KMS-11 (cell line): ENCODE data around the gene ANGPTL3.

Source experiments
- H2AFZ ChIP-seq: fragments of 200-600 bp; sonication (generic); 2 replicates; pipeline ENCODE4 v1.6.1; 2016; ENCODE audit warnings: antibody characterized with exemption, mixed run types, low read depth
- H3K27ac ChIP-seq: fragments of 200-600 bp; sonication (generic); 2 replicates; pipeline ENCODE4 v1.6.1; 2016; ENCODE audit warnings: mild to moderate bottlenecking, mixed run types
- H3K27me3 ChIP-seq: fragments of 200-600 bp; sonication (generic); 2 replicates; pipeline ENCODE4 v1.6.1; 2017; ENCODE audit warnings: mild to moderate bottlenecking, low read depth, mixed run types, moderate library complexity; ENCODE audit not compliant: insufficient read depth
- H3K36me3 ChIP-seq: fragments of 200-600 bp; sonication (generic); 2 replicates; pipeline ENCODE4 v1.6.1; 2017; ENCODE audit warnings: mild to moderate bottlenecking, mixed run types; ENCODE audit not compliant: insufficient read depth
- H3K4me1 ChIP-seq: fragments of 200-600 bp; sonication (generic); 2 replicates; pipeline ENCODE4 v1.6.1; 2016; ENCODE audit warnings: mild to moderate bottlenecking, low read depth, mixed run types; ENCODE audit not compliant: poor library complexity, severe bottlenecking
- H3K4me2 ChIP-seq: fragments of 200-600 bp; sonication (generic); 2 replicates; pipeline ENCODE4 v1.7.0; 2016; ENCODE audit warnings: mild to moderate bottlenecking, mixed run types
- H3K4me3 ChIP-seq: fragments of 200-600 bp; sonication (generic); IDR thresholded peaks from 2 replicates; pipeline ENCODE4 v1.6.1; 2017; ENCODE audit warnings: low read depth, low read length, mixed read lengths; ENCODE audit not compliant: insufficient read depth
- H3K79me2 ChIP-seq: fragments of 200-600 bp; sonication (generic); 2 replicates; pipeline ENCODE4 v1.6.1; 2016; ENCODE audit warnings: low read depth, mixed run types; ENCODE audit not compliant: insufficient read depth
- H3K9ac ChIP-seq: fragments of 200-600 bp; sonication (generic); 2 replicates; pipeline ENCODE4 v1.6.1; 2016; ENCODE audit warnings: mild to moderate bottlenecking, mixed run types
- H4K20me1 ChIP-seq: fragments of 200-600 bp; sonication (generic); 2 replicates; pipeline ENCODE4 v1.6.1; 2016; ENCODE audit warnings: mild to moderate bottlenecking, mixed run types; ENCODE audit not compliant: insufficient read depth
- TF ChIP-seq, protein P1 (sequence below): fragments of 200-600 bp; sonication (generic); conservative IDR thresholded peaks from 2 replicates; pipeline ENCODE4 v1.6.1; 2017; ENCODE audit warnings: low read depth, mild to moderate bottlenecking, antibody characterized with exemption, low read length, moderate library complexity, mixed read lengths

Gene ANGPTL3

DNA sequence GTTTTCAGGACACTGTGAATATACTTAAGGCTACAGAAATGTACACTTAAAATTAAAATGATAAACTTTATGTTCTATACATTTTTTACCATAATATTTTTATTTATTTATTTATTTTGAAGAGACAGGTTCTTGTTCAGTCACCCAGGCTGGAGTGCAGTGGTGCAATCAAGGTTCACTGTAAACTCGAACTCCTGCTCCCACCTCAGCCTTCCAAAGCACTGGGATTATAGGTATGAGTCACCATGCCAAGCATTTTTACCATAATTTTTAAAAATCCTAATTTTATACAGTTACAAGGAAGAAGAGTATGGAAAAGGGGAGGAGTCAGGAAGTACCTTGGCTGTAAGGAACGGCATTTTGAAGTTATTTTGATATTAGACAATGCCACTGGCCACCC, 23.6 kb upstream of the ANGPTL3 start:
- Histone ChIP-seq H3K27ac (no peak overlapping the region), H3K36me3 (no peaks in the 10 kb centered on the region), H3K9ac (no peak overlapping the region), H3K79me2 (no peaks in the 10 kb centered on the region), H3K4me1 (no peaks in the 10 kb centered on the region), H3K4me2 (no peak overlapping the region), H3K27me3 (no peaks in the 10 kb centered on the region), H2AFZ (no peak overlapping the region), H3K4me3 (no peak overlapping the region), H4K20me1 (no peaks in the 10 kb centered on the region)
- TF ChIP-seq, protein P1, sequence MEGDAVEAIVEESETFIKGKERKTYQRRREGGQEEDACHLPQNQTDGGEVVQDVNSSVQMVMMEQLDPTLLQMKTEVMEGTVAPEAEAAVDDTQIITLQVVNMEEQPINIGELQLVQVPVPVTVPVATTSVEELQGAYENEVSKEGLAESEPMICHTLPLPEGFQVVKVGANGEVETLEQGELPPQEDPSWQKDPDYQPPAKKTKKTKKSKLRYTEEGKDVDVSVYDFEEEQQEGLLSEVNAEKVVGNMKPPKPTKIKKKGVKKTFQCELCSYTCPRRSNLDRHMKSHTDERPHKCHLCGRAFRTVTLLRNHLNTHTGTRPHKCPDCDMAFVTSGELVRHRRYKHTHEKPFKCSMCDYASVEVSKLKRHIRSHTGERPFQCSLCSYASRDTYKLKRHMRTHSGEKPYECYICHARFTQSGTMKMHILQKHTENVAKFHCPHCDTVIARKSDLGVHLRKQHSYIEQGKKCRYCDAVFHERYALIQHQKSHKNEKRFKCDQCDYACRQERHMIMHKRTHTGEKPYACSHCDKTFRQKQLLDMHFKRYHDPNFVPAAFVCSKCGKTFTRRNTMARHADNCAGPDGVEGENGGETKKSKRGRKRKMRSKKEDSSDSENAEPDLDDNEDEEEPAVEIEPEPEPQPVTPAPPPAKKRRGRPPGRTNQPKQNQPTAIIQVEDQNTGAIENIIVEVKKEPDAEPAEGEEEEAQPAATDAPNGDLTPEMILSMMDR = no peak

DNA sequence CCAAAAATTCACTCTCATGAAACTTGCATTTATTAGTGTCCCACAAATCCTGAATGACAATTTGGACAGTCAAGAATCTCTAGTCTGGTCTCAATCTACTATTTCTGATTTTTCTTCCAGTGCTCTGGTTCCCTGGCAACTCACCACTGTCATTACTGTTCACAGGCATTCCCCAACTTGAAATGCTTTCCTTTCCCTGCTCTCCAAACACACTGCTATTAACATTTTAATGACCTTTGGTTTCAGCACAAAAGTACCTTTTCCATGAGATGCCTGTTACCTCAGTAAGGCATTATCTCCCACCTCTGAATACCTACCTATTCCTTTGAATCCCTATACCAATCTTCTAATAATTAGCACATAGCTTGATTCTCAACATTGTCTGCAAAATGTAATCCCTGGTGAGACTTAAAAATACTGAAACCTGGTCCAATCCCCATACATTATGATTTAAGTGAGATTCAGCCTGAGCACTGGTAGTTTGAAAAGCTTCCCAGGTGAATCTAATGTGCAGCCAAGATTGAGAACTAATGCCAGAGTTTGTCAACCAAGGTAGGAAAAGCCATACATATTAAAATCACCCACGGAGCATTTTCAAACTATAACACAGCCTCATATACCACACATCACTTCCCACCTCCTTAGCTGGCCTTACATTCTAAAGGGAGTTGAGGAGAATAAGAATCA, 11.7 kb upstream of the ANGPTL3 start:
- Histone ChIP-seq H3K27me3 (no peaks in the 10 kb centered on the region), H3K9ac (no peak overlapping the region), H3K4me1 (no peaks in the 10 kb centered on the region), H3K79me2 (no peaks in the 10 kb centered on the region), H3K4me2 (no peak overlapping the region), H2AFZ (no peak overlapping the region), H3K36me3 (no peaks in the 10 kb centered on the region), H4K20me1 (no peaks in the 10 kb centered on the region), H3K4me3 (no peak overlapping the region), H3K27ac (no peak overlapping the region)
- TF ChIP-seq, protein P1 = no peak

DNA sequence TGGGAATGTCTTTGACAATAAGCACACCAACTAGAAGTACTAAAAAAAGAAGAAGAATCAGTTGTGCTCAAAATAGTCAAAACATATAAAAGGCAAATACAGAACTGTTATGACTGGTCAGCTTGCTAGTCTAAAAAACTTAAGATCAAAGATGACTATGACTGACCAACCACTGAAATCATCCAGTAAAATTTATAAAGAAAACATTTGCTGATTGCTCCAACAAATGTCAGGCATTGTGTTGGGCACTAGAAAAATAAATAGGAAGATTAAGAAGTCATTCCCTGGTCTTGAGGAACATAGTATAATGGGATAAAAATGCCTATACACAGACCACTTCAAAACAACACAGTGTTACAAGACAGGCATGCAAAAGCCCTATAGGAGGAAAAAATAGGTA, 9.3 kb upstream of the ANGPTL3 start:
- Histone ChIP-seq H2AFZ (no peak overlapping the region), H3K79me2 (no peaks in the 10 kb centered on the region), H3K36me3 (no peaks in the 10 kb centered on the region), H3K4me1 (no peaks in the 10 kb centered on the region), H3K4me2 (no peak overlapping the region), H3K27me3 (no peaks in the 10 kb centered on the region), H3K4me3 (no peak overlapping the region), H4K20me1 (no peaks in the 10 kb centered on the region), H3K9ac (no peak overlapping the region), H3K27ac (no peak overlapping the region)
- TF ChIP-seq, protein P1 = no peak

DNA sequence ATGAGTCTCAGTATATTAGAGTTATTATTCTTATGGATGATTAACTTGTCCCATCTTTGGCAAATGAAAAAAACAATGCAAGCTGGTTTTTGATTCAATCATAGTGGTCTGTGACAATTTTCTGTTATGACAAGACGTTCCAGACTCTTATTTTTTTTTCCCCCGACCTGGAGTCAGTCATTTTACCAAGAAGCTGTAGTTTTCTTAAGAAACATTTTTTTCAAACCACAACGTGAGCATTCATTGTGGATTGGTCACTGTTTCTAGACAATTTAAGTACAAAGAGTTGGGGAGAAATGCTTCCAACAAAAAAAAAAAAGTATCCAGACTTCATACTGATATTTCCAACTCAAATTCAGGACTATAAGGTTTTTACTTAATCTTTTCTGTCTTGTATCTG, 8.0 kb upstream of the ANGPTL3 start:
- H3K9ac ChIP-seq = no peak overlapping the region
- no peaks in the 10 kb centered on the region for H3K79me2 ChIP-seq
- H3K27ac ChIP-seq = no peak overlapping the region
- no peaks in the 10 kb centered on the region for H3K27me3 ChIP-seq
- H3K4me3 ChIP-seq = no peak overlapping the region
- H3K4me1 ChIP-seq = no peaks in the 10 kb centered on the region
- no peak overlapping the region for H3K4me2 ChIP-seq
- no peak overlapping the region for H2AFZ ChIP-seq
- H3K36me3 ChIP-seq = no peaks in the 10 kb centered on the region
- no peaks in the 10 kb centered on the region for H4K20me1 ChIP-seq
- TF ChIP-seq, protein P1 = no peak
